Activated CD8-positive, alpha-beta T cell treated with anti-CD3 and anti-CD28 coated beads for 36 hours (primary cell): ENCODE data around the gene HTRA1. TPM values are rescaled to one million over a fixed set of nuclear protein-coding genes. Genes with fewer than 3 reads are reported as not detected.

ENCODE experiments used
- ATAC-seq: fragments of 200-7000 bp; cut with Tn5 transposase; one replicate; pipeline ENCODE4 v1.10.0; 2021; ENCODE audit warnings: mild to moderate bottlenecking, moderate library complexity
- CTCF ChIA-PET: fragments of 350-600 bp; sonication (Branson Sonifier 250); formaldehyde crosslinking; loops from one replicate; lab custom pipeline; 2021; ENCODE audit warnings: antibody characterized with exemption; lab: Charles Lee
- POLR2A ChIA-PET: fragments of 350-600 bp; sonication (Branson Sonifier 250); formaldehyde crosslinking; loops from one replicate; lab custom pipeline; 2021; ENCODE audit warnings: antibody characterized with exemption; lab: Charles Lee
- DNase-seq: peaks from one replicate; pipeline ENCODE4 v3.0.0-alpha.2; 2020
- H3K27ac Mint-ChIP-seq: one replicate; pipeline ENCODE4 v1.8.0; 2021; ENCODE audit warnings: mild to moderate bottlenecking, mixed read lengths
- H3K27me3 Mint-ChIP-seq: one replicate; pipeline ENCODE4 v1.8.0; 2021; ENCODE audit warnings: mixed read lengths
- H3K36me3 Mint-ChIP-seq: one replicate; pipeline ENCODE4 v1.8.0; 2021; ENCODE audit warnings: low read depth, mixed read lengths
- H3K4me1 Mint-ChIP-seq: one replicate; pipeline ENCODE4 v1.8.0; 2021; ENCODE audit warnings: low read depth, mixed read lengths
- H3K4me3 Mint-ChIP-seq: one replicate; pipeline ENCODE4 v1.8.0; 2021; ENCODE audit warnings: mild to moderate bottlenecking, moderate library complexity, mixed read lengths
- H3K9me3 Mint-ChIP-seq: one replicate; pipeline ENCODE4 v1.8.0; 2021; ENCODE audit warnings: mixed read lengths
- CTCF ChIP-seq: fragments of 200-600 bp; IDR thresholded peaks from one replicate; pipeline ENCODE4 v1.8.0; 2022; ENCODE audit warnings: antibody characterized with exemption, mild to moderate bottlenecking
- intact Hi-C: fragments of 100-400 bp; cut with micrococcal nuclease; formaldehyde crosslinking; loops from one replicate; pipeline ENCODE4 v1.10.0; 2022
- total RNA-seq, 2 experiments: library from RNA; stranded (reverse); gene quantifications; one replicate each; pipeline ENCODE4 v1.2.3, GENCODE V29; 2021

Gene HTRA1
- total RNA-seq, 2 experiments from 2014 or later = not detected

GRCh38 chr10:122510736-122511135 is 49.4 kb downstream of the HTRA1 start:
- no peak for DNase-seq
- intact Hi-C loops = no loop called here
- Mint-ChIP-seq H3K27me3 (peaks cover 2% of the 10 kb centered on the region), H3K9me3 (no peaks in the 10 kb centered on the region), H3K27ac (no peak overlapping the region), H3K36me3 (no peaks in the 10 kb centered on the region), H3K4me3 (no peak overlapping the region), H3K4me1 (peaks cover 28% of the 10 kb centered on the region)
- ATAC-seq = no peak
- POLR2A ChIA-PET = interaction anchor here (1.0 kb wide), 1 partner anchor 16 kb away, joined by 4 read pairs; no protein-coding TSS in a partner anchor
- peak; percentile 13 for TF ChIP-seq CTCF
- CTCF ChIA-PET = interaction anchor here (4.5 kb wide), 1 partner anchor 55 kb away, joined by 39 read pairs; no protein-coding TSS in a partner anchor

GRCh38 chr10:122513053-122513452 is 51.7 kb downstream of the HTRA1 start:
- H3K9me3 Mint-ChIP-seq = no peaks in the 10 kb centered on the region

GRCh38 chr10:122514045-122514840 is 52.9 kb downstream of the HTRA1 start:
- H3K27me3 Mint-ChIP-seq = peaks cover 9% of the 10 kb centered on the region
- H3K4me1 Mint-ChIP-seq = peaks cover 43% of the 10 kb centered on the region
- intact Hi-C loops = no loop called here
- no peak overlapping the region for H3K4me3 Mint-ChIP-seq
- CTCF ChIA-PET = interaction anchor here (0.8 to 4.9 kb wide), 8 partner anchors 8 to 215 kb away, joined by 3 to 47 read pairs (median 4); no protein-coding TSS in a partner anchor
- H3K36me3 Mint-ChIP-seq = no peaks in the 10 kb centered on the region
- DNase-seq (no peak), ATAC-seq (no peak)
- H3K27ac Mint-ChIP-seq = no peak overlapping the region
- POLR2A ChIA-PET = interaction anchor here (1.0 to 2.3 kb wide), 4 partner anchors 20 to 140 kb away, joined by 3 to 7 read pairs (median 4); partner anchors contain the start of gene PLEKHA1
- H3K9me3 Mint-ChIP-seq = no peaks in the 10 kb centered on the region
- no peak for TF ChIP-seq CTCF

More at GRCh38 chr10:122513053-122513452, 51.7 kb downstream of the HTRA1 start:
- H3K36me3 Mint-ChIP-seq = no peaks in the 10 kb centered on the region
- peaks cover 43% of the 10 kb centered on the region for H3K4me1 Mint-ChIP-seq
- no peak for TF ChIP-seq CTCF
- DNase-seq = peak; percentile 22
- peak; percentile 25 for ATAC-seq
- H3K27me3 Mint-ChIP-seq = peaks cover 2% of the 10 kb centered on the region
- ChIA-PET CTCF (interaction anchor here (0.8 to 4.9 kb wide), 5 partner anchors 9 to 214 kb away, joined by 3 to 47 read pairs (median 3); no protein-coding TSS in a partner anchor), POLR2A (no interaction called here)
- no peak overlapping the region for H3K4me3 Mint-ChIP-seq
- intact Hi-C loops = no loop called here
- no peak overlapping the region for H3K27ac Mint-ChIP-seq

GRCh38 chr10:122515022-122515424 is 53.7 kb downstream of the HTRA1 start:
- ChIA-PET POLR2A (interaction anchor here (1.0 to 2.3 kb wide), 5 partner anchors 20 to 140 kb away, joined by 3 to 7 read pairs (median 3); partner anchors contain the start of gene PLEKHA1), CTCF (interaction anchor here (0.8 to 4.9 kb wide), 9 partner anchors 11 to 172 kb away, joined by 3 to 47 read pairs (median 3); no protein-coding TSS in a partner anchor)
- Mint-ChIP-seq H3K9me3 (no peaks in the 10 kb centered on the region), H3K27ac (no peak overlapping the region), H3K4me1 (peaks cover 43% of the 10 kb centered on the region), H3K4me3 (no peak overlapping the region), H3K27me3 (peaks cover 9% of the 10 kb centered on the region), H3K36me3 (no peaks in the 10 kb centered on the region)
- no peak for TF ChIP-seq CTCF
- ATAC-seq (no peak), DNase-seq (no peak)
- intact Hi-C loops = loop anchor here (5.0 kb wide), 1 partner anchor 42 kb away; no protein-coding TSS in a partner anchor
